Umbilical cord (tissue), 2 donors: ENCODE results near the gene TGM6. TPM values are rescaled to one million over a fixed set of nuclear protein-coding genes. Genes with fewer than 3 reads are reported as not detected.

Source experiments
- DNase-seq: peaks from one replicate; pipeline ENCODE4 v3.0.0-alpha.2; 2015; ENCODE audit warnings: low spot score
- total RNA-seq: library from RNA; depleted of rRNA; stranded (reverse); fragments of >200 nt; gene quantifications from one replicate; pipeline ENCODE4 v1.2.3, GENCODE V29; 2014; ENCODE audit warnings: low replicate concordance; ENCODE audit not compliant: insufficient read depth

Gene TGM6
- total RNA-seq, result not detected

DNA sequence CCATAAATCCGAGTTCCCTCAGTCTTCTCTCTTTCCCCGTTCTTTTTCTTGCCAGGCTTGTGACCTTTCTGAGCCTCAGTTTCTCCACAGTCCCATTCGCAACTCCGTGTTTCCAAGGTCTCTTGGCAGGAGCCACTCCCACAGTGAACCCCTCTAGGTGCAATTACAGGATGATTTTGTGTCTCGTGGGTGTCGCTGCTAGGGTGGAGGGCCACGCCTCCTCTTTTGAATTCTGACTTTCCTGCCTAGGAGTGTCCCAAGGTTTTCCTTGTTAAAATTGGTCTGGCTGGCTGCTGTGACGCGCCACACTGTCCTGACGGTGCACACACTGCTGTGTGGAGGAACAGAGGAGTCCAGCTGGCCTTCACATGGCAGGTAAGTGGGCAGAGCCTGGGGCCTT, at the start of gene TGM6:
TGM6 (plus strand) TSS at position 301 of the 400 bp plus-strand sequence; CDS start at position 369, 68 bp downstream.
- no peak for DNase-seq

DNA sequence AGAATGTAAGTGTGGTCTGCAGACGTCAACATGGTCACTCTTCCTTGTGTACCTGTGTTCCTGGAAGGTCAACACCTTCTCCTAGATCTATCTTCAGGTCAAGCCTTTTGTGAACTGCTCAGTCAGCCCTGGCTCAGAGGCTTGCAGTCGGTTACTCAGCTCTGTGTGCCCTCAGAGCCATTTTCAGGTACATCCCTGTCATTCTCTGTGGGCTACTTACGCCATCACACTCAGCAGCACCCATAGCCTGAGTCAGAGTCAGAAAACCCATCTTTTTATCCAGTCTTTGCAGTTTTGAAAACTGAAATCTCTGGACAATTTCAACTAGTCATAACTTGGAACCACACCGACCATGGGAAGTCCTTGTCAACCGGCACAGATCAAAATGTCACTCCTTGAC, 49.6 kb upstream of the TGM6 start:
- DNase-seq, result no peak

DNA sequence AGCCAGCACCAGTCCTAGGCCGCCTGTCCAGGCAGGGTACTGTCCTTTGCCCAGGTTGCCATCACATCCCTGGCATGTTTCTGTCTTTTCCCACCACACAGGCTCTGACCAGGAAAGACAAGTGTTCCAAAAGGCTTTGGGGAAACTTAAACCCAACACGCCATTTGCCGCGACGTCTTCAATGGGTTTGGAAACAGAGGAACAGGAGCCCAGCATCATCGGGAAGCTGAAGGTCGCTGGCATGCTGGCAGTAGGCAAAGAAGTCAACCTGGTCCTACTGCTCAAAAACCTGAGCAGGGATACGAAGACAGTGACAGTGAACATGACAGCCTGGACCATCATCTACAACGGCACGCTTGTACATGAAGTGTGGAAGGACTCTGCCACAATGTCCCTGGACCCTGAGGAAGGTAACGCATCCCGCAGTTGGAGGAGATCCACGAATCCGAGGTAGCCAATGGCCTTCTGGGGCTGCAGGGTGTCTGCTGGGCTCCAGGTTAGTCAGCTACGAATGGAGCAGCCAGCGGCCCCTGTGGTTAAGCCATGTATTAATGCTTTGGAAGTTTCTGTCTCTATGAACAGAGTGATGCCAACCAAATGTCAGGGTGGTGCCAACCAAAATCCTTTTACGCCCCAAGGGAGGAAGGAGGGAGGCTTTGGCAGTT, 48.7 kb upstream of the TGM6 start:
- no peak for DNase-seq

DNA sequence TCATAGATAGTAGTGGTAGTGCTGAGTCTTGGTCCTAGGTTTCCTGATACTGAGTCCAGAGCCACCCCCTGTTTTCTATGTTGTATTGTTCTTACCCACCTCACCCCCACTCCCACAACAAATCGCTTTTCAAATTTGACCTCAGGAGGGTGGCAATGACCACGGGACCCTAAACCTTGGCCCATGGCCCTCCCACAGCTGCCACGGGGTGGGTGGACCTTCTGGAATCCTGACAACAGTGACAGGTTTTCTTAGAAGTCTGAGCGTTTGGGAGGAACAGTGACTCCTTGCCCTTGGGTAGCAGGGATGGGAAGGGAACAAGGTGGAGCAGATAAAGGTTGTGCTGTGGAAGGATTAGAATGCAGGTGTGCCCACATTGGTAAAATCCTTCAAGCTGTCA, 48.0 kb upstream of the TGM6 start:
- no peak for DNase-seq

DNA sequence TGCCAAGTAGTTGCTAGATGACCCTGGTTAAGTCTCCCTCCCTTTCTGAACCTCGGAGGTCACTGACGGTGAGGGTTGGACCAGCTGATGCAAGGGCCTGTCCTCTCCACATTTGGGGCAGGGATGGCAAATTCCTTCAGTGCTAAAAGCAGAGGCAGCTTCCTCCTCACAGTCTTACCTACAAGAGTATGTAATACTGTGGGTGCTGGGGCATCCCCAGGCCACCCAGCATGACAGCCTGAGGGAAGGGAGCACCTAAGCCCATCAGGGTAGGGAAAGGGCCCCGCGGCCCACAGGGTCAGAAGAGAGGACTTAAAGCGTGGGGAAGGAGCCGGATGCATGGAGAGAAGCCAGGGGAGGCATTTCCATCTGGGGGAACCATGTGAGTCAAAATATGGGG, 46.9 kb upstream of the TGM6 start:
- no peak for DNase-seq

DNA sequence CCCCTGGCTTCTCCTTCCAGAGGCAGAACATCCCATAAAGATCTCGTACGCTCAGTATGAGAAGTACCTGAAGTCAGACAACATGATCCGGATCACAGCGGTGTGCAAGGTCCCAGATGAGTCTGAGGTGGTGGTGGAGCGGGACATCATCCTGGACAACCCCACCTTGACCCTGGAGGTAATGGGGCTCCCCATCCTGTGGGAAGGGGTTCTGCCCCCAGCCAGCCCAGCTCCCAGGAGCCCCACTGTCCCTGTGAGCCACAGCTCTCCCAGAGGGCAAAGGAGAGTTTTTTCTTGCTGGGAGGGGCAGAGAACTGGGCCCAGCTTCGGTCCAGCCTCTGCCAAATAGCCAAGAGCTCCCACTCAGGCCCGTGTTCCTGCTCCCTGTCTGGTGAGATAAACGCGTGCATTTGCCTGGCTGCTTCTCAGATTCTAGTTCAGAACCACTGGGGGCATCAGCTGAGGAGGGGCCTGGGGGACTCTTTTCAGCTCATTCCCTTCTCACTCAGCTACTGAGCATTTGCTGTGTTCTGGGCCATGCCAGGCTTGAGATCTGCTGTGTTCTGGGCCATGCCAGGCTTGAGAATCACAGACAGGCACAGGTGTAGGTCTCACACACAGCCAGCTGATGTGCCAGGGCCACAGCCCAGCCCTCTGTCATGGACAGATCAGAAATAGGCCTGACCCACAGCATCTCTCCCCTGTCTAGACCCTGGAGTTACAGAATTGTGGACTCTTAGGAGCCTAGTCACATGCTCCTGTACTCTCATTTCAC, 45.4 kb upstream of the TGM6 start:
- DNase-seq, result no peak

DNA sequence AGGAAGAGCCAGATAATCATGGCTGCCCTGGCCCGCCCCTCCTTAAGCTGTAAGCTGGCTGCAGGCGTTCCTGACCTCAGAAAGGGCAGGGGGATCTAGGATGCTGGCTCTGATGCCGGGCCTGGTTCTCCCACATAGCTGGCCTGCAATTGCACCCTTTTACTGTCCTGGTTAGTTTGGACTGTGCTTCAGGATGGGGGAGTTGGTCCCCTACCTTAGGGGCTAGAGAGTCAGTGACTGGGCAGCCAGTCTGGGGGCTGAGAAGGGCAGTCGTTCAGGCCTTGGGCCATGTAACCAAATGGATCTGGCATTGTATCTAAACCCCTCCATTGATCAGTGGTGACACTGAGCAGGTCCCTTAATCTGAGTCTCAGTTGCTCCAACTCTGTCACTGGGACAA, 44.2 kb upstream of the TGM6 start:
- no peak for DNase-seq

DNA sequence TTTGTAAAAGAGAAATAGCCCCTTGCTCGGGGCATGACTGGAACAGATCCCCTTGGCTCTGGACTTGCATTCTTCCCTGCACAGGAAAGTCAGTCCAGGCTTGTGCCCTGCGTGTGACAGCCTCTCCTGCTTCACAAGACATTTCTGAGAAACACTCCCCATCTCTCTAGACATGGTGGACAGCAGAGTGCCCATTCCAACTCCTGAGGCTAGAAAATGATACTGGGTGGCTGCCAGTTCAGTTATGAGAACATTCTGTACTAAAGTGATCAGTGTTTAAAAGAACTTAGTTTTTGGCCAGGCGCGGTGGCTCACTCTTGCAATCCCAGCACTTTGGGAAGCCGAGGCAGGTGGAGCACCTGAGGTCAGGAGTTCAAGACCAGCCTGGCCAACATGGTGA, 43.6 kb upstream of the TGM6 start:
- DNase-seq, result no peak

DNA sequence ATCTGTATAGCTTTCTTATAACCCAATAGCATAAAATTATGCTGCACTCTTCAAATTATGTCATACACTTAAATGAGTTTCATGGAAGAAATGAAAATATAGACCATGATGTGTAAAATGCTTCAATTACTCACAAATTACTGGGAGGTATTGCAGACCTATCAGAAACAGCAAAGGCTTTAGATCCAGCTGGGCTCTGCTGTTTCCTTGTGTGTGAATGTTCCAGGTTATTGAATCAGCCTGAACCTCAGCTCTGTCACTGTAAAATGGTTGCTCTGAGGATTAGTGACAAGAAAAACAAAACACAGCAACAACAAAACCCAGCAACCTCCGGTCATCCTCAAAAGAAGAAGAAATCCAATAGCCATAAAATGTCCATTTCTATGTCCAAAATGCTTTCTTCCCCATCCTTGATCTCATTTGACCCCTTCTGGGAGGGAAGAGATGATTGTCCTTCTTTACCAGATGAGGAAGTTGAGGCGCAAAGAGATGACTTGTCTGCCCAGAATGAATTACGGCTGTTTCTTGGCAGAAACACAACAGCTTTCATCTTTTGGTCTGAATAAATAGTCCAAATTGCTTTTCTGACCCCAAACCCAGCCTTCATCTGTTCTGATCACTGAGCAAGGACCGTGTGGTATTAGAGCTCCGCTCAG, 42.2 kb upstream of the TGM6 start:
- no peak for DNase-seq

DNA sequence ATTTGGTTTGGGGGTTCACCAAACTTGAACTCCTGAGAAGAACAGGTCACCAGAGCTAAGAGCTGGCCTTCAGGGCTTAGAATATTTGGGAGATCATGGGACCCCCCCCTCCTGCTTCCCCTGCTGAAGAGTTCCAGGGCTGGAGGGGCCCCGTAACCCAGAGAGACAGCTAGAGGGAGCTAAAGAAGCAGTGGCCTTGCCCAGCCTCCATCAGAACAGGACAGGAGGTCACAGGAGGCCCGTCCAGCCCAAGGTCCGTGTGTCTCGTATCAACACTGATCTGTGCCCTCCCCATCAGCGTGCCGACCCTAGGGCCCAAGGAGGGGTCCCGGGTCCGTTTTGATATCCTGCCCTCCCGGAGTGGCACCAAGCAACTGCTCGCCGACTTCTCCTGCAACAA, 40.6 kb upstream of the TGM6 start:
- DNase-seq, result no peak

DNA sequence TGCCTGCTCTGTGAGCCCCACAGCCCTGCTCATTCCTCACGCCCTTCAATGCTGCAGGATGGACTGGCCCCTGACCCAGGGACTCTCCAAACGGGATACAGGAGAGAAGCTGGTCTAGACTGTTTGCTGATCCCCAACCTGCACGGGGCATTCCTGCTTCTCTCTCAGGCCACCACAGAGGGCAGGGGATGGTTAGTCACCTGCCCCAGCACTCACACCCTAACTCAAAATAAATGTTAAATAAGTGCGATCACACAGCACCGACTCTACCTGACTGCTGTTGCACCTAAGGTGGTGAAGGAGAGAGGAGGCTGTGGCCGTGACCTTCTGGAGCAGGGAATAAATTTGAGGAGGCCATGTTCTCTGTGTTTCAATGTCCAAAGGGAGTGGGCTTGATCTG, 39.9 kb upstream of the TGM6 start:
- no peak for DNase-seq

DNA sequence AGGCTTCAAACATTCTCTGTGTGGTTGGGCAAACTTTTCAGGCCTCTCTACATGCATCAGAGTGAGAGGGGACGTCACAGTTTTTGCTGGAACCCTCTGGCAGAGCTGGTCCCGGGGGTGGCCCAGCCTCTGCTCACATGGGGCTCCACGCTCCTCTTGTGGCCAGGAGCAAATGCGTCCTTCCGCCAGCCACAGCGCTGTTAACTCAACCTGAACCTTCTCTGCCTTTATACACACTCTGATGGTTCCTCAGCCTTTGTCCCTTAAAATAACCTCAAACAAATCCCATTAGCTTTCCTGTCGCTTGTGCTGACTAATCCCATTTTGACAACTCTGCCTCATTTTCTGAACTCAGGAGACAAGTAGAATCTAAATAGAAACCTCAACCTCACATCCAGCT, 39.4 kb upstream of the TGM6 start:
- DNase-seq, result no peak

DNA sequence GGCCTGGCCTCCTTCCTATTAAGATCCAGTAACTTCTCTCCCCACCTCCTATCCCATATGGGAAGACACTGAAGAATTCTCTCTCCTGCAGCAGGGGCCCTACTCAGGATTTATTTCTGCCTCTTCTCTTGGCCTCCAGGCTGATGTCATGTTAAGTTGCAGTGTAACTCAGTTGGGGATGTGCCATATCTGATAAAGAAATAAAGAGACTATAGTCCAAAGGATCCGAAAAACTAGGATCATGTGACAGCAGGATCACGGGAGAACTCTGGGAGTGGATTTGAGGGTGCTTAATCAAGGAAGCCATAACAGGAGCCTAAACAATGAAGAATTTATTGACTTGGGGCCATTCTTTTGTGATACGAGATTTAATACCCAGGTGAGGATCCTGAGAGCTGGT, 38.5 kb upstream of the TGM6 start:
- no peak for DNase-seq

DNA sequence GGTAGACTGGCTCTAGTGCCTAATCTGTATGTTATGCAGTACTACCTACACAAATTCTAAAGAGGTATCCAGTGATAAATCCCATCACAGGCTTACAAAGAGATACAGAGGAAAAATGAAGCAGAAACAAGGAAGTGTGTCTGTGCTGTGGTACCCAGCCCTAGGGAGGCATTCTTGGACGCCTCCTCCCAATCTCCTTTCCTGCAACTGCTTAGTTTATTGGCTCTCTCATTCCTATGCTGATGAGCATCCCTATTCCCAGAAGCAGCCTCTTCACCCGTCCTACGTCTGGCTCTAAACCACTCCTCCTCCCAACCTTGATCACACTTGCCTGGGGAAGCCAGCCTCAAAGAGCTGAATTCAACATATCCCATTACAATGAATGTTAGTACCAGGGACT, 34.5 kb upstream of the TGM6 start:
- DNase-seq, result no peak

DNA sequence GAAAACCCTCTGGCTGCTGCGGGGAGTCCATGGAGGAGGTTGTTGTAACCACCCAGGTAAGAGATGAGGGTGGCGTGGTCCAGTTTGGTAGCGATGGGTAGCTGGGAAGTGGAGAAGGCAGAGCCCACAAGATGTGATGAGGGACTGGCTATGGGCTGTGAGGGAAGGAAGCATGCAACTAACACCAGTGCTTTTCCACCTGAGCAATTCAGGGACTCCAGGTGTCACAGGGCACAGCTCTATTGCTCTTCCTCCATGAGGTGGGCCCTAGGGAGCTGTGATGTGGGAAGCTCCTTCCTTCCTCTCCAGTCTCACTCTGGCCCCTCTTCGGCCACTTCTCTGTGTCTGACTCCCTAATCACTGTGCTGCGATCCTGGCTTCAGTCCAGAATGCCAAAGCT, 32.4 kb upstream of the TGM6 start:
- DNase-seq, result no peak

DNA sequence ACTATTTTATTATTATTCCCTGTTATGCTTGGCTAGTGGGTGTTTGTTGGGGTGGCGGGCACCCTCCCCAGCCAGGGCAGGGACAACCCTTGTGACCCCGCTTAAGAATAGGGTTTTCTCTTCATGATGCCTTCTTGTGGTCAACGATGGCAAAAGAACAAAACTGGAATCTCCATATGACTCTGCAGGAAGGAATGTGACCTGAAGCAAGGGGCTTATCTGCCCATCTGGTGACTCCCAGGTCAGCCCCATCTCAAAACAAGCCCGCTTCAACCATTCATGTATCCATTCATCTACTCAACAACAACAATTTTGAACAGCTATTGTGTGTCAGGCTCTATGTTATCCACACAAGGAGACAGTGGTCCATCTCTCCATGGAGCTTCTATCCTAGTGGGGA, 30.9 kb upstream of the TGM6 start:
- DNase-seq, result no peak

DNA sequence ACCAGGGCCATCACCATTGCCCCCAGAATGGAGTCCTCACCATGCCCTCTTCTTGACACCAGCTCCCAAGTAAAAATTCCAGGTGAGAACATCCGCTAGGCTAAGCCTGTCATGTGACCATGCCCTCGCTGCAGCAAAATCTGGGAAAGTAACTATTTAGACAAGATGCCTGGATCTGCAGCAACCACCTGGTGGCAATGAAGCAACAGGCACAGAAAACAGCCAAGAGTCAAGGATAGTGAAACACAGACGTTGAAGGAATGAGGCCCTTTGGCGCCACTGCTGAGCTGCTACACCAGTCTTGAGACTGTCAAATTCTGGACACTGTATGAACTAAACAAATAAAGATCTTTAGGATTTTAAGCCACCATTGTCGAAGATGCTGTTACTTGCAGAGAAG, 30.1 kb upstream of the TGM6 start:
- no peak for DNase-seq

DNA sequence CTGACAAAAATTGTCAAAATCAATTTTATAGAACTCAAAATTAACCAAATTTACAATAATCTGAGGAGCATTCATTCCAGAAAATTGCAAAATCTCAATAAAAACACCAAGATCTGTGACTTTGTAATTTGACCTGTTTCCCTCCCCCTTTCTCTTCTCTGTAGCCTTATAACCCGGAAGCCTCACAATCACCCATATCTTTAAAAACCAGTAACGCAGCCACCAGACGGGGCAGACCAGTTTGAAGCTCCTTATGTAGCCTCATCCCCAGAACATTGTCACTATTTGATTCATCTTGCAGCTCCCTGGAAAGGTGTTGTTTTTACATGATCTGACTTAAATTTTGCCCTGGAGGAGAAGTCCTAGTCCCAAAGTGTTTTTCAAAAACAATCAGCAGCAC, 27.5 kb upstream of the TGM6 start:
- DNase-seq, result no peak

DNA sequence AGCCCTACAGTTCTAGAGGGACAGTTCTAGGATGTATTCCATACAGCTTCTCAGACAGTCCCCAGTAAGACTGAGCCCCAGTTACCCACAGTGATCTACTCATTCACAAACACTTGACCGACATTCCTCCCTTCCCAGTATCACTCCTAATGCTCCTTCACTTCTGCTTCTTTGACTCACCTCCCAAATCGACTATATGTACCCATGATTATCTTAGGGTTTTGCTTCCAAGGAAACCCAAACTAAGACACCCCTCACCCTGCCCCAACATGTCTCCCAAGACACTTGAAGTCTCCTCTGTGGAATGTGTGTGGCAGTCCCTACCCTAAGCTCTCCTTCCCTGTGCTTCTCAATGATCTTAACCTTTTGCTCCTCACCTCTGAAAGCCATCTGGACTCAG, 23.6 kb upstream of the TGM6 start:
- no peak for DNase-seq

DNA sequence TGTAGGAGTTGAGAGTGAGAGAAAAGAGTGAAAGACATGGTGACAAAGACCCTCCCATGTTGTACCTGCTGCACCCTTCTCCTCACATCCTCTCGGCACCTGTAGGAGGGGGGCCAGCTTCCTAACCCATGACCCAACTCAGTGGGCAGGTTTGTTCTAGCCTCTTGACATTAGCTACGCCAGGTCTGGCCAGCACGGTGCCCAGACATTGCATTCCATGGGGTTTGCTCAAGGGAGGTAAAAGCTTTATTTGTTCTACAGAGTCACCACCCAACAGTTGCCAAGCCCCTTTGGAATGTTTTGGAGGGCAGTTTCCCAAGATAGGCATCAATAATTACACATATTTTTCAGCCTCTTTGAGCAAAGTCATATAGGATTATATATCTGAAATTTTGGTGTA, 22.7 kb upstream of the TGM6 start:
- DNase-seq, result no peak

DNA sequence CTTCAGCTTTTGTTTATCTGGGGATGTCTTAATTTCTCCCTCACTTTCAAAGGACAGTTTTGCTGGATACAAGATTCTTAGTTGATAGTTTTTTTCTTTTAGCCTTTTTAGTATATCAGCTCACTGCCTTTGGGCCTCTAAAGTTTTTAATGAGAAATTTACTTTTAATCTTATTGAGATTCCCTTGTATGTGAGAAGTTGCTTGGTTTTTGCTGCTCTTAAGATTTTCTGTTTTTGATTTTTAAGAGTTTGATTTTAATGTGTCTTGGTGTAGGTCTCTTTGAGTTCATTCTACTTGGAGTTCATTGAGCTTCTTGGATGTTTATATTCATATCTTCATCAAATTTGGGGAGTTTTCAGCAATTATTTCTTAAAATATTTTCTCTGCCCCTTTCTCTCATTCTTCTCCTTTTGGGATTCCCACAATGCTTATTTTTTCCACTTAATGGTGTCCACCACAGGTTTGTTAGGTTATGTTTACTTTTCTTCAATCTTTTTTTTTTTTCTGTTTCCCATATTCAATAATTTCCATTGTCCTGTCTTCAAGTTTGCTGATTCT, 19.6 kb upstream of the TGM6 start:
- no peak for DNase-seq

DNA sequence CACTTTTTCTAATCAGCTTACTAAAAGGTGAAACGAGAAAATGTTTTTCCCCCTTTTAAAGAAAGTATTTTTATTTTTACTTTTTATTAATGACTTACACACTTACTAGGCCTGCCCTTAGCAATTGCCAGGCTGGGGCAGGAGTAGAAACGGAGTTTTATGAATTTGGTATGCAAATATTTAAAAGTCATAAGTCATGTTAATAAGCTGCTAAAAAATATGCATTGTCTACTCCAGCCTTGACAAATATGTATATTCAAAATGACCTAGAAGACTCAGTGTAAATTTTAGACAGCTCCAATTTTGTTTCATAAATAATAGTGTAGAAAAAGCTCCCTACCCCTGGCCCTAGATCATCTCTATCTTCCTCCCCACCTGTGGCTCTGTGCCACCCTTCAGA, 17.5 kb upstream of the TGM6 start:
- DNase-seq, result no peak

DNA sequence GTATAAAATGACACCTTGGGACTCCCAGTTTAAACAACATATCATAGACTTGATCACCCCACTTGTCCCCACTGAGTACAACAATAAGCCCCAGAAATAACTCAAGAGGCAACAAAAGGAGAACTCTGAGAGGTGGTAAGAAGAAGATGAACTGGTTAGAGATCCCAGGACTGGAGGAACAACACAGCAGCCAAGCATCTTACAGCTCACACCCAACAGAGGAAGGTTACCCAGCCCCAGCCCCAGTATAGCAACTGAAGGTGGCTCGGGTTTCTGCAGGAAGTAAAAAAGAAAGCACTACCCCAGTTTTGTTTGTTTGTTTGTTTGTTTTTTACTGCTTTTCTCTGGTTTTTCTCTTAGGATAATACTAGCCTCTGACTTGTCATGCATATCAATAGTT, 17.1 kb upstream of the TGM6 start:
- no peak for DNase-seq
